GM19455 (cell line): ENCODE measurements around the gene TMEM132D.
"Not testable (repeated sequence)": the region's sequence is repeated elsewhere in the genome, so short reads cannot be mapped to it uniquely, and the experiment has no call there.

ENCODE experiments used
- ATAC-seq: cut with Tn5 transposase; IDR thresholded peaks from one replicate; pipeline ENCODE4 v1.9.1; 2021; ENCODE audit not compliant: unreplicated experiment

Gene TMEM132D

DNA sequence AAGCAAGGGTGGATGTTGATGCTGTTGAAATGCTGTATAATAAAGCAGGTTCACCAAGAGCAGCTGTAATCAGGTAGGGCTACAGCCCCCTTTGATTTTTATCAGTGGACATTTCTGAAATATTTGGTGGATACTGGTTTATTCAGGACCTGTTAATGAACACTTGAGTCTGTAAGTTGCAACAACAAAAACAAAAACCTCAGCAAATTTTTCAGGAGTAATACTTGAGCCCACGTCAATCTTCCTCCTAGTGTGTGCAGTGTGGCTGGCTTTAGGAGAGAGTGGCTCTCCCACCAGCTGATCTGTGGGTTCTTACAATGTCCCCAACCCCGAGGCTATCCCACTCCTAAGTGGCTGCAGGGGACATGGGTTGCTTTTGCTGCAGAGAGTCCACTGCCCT is 702.8 kb downstream of the TMEM132D start:
- no peak for ATAC-seq

DNA sequence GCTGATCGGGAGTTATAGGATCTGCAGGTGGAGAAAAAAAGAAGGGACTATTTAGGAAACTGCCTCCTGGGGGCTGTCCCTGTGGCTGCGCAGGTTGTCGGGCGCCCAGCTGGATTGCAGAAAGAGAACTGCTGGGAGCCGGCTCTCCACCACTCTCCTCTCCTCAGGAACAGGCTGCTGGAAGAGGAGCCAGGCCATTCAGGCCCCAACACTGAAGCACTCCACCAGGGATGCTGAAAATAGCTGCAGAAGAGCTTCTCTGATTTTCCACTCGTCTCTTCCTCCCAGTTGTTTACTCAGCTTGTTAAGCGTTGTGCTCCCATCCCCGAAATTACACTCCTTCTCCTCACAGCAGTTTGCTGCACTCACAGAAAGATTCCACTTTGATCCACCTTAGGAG is 703.2 kb downstream of the TMEM132D start:
- no peak for ATAC-seq

DNA sequence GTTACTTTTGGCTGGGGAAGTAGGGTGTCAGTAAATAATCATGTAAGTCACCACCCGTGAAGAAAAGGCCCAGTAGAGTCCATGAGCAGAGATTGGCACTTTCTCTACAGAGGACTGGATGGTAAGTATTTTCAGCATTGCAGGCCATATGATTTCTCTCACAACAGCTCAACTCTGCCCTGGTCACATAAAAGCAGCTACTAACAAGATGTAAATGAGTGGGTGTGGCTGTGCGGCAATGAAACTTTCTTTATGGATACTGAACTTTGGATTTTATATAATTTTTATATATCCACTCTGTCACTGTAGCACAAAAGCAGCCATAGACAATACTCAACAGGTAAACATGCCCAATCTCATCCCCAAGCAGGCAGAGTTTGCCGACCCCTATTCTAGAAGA is 706.9 kb downstream of the TMEM132D start:
- no peak for ATAC-seq

DNA sequence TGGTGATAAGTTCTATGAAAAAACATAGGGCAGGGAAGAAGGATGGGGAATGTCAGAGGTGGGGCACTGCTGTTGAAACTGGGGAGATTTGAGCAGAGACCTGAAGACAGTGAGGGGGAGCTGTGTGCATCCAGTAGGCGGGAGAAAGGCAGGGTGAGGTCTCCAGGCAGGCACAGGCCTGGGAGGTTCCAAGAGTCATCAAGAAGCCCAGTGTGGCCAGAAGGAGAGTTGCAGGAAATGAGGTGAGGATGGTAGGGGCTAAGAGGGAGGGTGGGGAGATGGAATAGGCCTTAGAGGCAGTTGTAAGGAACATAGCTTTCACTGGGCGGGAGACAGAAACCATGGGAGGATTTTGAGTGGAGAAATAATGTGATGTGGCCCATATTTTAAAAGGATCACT is 708.7 kb downstream of the TMEM132D start:
- no peak for ATAC-seq

DNA sequence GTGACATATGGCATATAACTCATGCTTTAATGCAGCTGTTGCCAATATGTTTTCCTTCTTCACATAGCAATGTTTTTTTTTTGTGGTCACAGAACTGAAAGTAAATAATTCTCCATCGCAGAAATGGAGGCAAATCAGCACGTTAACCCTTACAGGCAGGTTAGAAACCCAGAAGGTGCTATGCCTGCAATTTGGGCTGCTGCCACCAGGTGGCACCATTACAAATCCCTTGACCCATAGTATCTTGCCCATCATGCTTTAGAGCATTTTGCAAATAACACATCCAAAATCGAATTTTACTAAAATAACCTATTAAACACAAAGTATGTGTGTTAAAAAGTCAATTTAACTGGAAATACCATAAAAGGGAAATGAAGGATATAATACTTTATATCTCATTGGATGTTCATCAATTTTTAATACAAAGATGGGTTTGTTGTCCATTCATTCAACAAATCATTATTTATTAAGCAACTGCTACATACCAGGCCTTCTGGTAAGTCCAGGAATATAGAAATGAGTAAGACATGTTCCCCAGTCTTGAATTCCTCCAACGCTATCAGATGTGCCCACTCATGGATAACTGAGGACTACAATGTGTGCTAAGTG is 710.5 kb downstream of the TMEM132D start:
- no peak for ATAC-seq

DNA sequence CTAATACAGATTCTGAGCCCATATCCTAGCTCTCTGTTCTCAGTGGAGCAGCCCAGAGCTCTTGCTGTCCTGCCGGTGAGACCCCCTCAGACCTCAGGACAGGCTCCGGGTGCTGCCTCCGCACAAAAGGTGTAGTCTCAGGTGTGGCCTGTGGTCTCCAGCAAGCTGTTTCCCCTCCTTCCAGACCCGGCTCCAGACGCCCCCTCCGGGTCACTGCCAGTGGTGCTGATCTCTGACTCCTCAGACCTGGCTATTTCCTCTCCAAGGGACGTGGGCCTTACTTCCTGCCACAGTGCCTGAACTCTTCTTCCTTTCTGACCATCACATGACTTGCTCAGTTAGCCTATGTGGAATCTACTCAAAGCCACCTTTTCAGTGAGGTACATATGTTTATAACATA is 713.0 kb downstream of the TMEM132D start:
- ATAC-seq, result no peak

DNA sequence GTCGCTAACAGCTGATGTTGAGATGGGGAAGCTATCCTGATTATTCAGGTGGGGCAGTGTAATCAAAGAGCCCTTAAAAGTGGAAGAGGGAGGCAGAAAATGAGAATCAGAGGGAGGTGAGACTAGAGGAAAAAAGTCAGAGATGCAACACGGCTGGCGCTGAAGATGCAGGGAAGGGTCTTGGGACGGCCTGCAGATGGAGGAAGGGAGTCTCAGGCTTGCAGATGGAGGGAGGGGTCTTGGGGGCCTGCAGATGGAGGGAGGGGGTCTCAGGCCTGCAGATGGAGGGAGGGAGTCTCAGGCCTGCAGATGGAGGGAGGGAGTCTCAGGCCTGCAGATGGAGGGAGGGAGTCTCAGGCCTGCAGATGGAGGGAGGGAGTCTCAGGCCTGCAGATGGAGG is 713.9 kb downstream of the TMEM132D start:
- ATAC-seq, result not testable (repeated sequence)

DNA sequence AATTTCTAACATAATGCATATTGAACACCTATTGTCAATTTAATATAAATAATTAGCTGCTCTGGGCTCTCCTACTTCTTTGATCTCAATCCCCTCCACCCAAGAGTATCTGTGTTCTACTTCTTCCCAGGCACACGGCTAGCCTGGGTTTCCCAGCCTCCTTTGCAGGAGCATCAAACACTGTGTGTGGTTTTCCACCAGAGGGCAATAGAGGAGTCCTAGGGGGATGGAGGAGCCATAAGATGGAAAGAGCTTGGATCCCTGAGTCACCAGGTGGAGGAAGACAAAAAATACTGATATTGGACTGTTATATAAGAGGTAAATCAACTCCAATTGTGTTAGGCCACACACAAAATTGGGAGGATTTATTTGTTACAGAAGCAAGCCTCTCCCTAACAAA is 716.9 kb downstream of the TMEM132D start:
- no peak for ATAC-seq

DNA sequence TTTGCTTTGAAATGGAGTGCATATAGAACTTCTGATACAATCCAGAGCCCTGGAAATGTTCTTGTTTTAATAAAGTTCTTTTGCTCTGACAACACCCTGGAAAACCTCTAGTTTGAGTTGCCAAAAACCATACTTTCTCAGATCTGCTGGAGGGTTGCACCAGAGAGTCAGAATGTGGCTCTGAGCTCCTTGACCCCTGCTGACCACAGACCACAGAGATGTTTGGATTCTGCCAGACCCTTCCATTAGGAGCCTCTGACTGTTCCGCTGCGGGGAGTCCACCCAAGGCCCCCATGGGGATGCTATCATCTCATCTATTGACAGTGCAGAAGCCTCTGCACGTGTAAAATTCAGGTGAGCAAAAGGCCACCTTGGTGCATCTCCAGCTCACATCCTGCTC is 718.0 kb downstream of the TMEM132D start:
- ATAC-seq, result no peak

DNA sequence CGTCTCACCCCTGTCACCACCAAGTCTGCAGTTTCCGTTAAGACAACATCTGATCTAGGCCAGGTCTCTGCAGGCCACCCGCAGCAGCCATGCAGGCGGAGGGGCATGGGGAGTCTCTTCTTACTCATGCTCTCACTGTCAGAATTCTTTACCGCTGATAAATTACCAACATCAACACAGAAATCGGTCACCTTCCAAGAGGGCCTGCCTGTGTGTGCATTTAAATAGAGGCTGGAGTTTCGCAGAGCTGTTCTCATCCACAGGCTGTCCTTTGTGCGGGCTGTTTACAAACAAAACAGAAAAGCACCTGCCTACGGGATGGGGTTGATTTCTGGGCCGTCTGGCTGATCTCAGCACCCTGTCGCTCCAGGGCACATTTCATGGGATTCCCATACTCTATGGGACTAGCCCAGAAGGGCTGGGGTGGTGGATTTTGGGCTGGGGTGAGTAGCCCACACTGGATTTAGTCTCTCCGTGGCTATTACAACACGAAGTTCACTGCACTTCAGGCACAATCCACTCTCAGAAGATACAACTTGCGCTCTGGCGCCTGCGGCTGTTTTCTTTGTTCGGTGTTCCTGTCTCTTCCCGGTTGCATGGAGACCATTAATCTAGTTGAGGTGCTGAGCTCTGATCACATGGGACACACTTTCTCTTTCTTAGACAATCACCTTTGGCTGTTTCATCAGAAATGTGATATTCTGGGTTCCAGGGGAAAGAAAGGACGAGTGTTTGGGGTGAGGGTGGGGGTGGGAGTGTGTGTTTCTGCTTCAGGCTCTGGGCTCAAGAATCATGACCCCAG is 719.5 kb downstream of the TMEM132D start:
- no peak for ATAC-seq

DNA sequence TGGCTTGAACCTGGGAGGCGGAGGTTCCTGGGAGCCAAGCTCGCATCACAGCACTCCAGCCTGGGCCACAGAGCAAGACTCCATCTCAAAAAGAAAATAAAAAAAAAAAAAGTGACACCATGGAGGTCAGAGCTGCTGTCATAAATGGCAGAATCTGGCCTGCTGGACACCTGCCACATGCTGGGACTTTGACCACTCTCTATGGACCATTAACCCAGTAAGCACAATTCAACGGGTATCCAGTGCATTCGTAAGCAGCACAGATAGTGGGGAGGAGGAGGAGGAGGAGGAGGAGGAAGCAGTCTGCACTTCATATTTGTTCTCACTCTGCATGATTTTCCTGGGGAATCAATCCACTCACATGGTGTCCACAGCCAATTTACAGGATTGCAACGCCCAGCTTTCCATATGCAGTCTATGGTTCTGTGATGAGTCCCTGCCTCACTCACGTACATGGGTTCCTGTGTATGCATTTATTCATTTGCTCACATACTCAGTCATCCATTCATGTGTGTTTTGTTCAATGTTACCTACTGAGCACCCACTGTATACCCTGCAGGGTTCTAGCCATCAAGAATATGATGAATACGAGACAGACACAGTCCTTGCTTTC is 723.8 kb downstream of the TMEM132D start:
- ATAC-seq, result no peak

DNA sequence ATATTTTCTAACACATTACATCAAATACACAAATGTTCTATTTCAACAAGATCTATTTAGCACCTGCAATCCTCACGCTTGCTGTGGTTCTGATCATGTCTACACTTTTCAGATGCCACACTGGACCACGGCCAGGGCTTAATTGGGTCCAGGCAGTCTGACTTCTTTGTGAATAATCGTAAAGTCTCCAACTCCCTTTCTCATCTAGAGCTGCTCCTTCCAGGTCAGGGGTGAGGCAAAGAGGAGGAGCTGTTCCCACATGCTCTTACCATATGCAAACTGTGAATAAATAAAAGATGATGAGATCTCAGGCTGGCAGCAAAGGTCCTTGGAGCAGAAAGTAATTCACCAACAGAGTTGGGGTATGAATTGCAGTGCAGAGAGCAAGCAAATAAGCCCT is 733.9 kb downstream of the TMEM132D start:
- ATAC-seq, result no peak

DNA sequence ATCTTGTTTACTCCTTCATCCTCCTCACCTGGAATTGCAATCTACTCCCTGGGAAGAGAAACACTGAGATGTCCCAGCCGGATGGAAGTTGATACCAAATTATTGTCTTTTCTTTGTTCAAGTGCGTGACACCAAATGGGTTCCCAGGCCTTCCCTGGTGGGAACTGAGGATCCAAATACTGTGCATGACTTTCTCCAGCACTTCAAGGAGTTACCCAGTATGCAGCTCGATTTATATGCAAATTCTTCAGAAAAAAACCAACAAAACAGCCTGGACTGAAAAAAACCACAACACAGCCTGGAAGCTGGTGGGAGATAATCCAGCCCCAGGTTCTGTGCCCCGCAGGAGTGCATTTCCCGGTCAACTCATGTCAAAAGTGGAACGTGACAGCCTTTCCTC is 740.0 kb downstream of the TMEM132D start:
- no peak for ATAC-seq

DNA sequence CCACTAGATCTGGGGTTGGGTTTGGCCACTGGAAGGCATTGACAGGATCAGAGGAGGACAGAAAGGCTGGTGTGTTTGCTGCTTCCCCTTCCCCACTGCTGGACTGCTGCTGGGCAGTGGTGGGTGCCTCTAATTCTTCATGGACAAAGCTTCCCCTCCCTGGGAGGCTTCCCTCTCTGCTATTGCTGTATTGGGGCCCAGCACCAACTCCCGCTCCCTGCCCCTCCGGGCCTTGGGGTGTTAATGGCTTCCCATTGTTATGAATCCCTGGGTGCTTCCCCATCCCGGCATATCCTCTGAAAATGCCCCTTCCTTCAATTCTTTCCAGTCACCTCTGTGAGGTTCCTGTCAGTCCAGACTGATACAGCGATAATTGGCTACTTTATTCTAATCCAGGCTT is 740.4 kb downstream of the TMEM132D start:
- no peak for ATAC-seq

DNA sequence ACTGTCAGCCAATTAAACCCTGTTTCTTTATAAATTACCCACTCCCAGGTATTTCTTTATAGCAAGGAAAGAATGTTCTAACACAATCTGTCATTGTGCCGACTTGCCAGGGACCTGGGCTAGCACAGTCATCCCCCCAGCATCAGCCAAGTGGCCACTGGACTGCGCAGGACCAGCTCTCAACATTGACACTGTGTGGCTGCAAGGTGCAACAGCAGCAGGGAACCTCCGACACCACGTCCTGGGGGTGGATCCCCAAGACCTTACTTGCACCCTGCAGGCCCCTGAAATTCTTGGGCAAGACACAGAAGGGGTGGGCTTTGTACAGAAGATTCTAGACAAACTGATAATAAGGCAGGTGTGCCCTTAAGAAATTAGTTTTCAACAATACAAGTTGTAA is 741.0 kb downstream of the TMEM132D start:
- ATAC-seq, result no peak

DNA sequence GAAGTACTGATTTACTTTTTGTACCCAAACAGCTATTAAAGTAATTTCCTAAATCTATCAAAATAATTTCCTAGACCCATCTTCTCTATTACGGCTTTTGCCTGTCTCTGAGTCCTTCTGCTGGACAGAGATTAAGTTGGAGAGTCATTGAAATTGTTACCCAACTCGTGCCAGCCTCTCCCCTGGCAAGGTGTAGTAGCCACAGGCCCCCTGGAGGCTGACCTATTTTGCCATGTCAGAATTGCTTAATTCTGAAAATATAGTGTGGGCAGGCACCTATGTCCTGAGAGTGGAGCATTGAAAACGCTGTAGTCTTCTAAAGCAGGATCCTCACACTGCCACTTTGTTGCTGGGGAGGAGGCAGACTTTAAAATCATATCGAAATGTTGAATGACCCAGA is 742.3 kb downstream of the TMEM132D start:
- no peak for ATAC-seq

DNA sequence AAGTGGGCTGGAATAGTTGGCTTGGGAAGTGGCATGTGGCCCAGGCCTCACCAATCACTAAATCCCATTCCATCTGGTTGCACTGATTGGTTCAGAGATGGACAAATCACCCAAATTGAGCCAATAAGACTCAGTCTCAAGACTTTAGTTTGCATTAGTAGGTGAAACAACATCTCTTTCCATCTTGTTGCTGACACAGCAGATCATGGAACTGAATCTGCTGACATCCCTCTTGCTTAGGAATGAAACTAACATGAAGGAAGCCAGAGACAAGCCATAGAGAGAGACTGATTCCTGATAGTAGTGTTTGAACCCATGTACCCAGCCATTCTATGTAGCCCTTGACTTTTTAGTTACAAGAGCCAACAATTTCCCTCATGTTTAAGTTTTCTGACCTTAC is 743.5 kb downstream of the TMEM132D start:
- no peak for ATAC-seq

DNA sequence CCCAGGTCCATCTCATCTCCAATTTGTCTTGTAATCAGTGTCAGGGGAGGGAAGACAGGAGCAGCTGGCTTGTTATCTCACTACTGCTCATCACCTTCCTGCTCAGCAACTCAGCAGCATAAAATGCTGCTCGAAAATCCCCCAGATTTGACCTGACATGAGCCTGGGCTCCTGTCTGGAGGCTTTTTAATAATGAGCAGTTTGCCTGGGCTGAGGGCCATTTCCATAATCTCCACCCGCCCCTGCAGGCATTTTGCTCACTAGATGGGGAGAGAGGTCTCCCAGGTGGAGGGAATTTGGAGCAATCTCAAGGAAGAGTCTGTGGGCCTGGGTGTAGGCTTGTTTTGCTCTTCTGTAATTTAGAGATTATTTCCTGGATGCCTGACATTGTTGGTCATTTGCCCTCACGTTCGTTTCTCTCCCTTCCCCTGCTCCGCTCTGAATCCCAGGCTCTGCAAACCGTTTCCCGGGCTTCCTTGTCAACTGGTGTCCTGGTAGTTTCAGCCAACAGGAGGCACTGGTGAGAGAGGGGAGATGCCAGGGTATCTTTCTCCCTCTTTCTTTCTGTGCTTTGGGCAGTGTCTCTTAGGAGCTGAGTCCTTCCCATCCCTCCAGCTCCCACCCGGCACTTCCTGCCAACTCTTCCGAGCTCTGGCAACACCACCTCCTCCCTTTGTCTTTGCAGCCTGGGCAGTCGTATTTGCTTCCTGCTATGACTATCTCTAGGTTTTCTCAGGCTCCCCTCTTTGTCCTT is 751.3 kb downstream of the TMEM132D start:
- no peak for ATAC-seq

DNA sequence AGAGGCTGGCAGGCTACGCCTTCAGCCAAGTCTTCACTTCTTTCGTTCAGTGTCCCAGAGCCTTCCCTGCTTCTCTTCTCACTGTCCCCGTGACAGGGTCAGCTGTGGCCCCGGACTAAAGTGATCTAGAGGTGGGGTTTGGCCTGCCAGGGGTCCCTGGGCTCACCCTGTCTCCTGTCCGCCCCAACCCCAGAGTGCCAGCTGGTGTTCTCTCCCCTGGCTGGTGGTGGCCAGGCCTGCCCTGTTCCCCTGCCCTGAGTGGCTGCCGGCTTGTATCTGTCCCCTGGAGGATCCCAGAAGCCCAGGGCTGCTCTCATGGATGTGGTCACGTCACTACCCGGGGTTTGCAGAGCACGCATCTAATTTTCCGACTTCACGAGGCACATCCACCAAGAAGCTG is 753.1 kb downstream of the TMEM132D start:
- ATAC-seq, result no peak

DNA sequence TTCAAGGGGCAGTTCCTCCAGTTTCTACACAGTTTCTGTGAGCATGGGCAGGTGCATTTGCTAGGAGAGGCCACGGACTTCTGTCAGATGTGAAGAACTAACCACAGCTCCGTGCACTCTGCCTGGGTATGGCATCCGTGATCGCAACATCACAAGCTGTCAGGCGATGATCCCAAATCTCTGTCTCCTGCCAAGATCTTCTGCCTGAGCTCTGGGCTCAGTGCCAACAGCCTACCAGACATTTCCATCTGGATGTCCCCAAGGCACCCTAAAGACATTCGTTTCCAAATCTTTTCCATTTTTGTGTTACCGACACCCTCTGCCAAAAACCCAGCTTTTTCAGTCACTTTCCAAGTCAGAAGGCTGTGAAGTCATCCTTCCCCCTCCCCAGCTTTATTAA is 758.4 kb downstream of the TMEM132D start:
- no peak for ATAC-seq

DNA sequence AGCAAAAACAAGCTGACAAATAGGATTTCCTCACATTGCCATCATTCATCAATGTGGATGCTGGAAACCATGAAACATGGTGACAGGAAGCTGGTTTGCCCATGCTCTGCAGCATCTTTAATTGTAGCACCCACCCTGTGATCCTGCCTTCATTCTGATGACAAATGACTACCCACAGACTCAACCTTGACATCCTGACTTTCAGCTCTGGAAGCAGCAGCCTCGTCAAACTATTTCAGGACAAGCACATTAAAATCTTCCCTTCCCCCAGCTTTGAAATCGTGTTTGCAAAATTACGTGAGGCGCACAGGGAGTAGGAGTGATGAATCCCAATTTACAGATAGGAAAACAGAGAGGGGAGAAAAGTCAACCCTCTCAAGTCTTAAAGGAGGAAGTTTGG is 765.0 kb downstream of the TMEM132D start:
- ATAC-seq, result no peak
